Esophagus (tissue), 2 donors: ENCODE results near the gene TMSB4X. TPM values are rescaled to one million over a fixed set of nuclear protein-coding genes. Genes with fewer than 3 reads are reported as not detected.
"Not testable (repeated sequence)": the region's sequence is repeated elsewhere in the genome, so short reads cannot be mapped to it uniquely, and the experiment has no call there.

Experiments used
- H3K27ac ChIP-seq, 2 donors: one replicate each; pipeline ENCODE4 v1.5.1; 2013; ENCODE audit warnings: low read depth in 2 of 2, mild to moderate bottlenecking in 2 of 2, inconsistent platforms in 1 of 2, low read length in 1 of 2, moderate library complexity in 1 of 2
- H3K27me3 ChIP-seq, 2 donors: one replicate each; pipeline ENCODE4 v1.6.1; 2013; ENCODE audit warnings: low read length in 2 of 2, control low read depth in 1 of 2, mild to moderate bottlenecking in 1 of 2; ENCODE audit not compliant: insufficient read depth in 2 of 2, control insufficient read depth in 1 of 2
- H3K36me3 ChIP-seq, 2 donors: one replicate each; pipeline ENCODE4 v1.6.1; 2013; ENCODE audit warnings: low read length in 1 of 2; ENCODE audit not compliant: control insufficient read depth in 2 of 2, insufficient read depth in 2 of 2
- H3K4me1 ChIP-seq, 2 donors: one replicate each; pipeline ENCODE4 v1.6.1; 2013; ENCODE audit warnings: low read length in 1 of 2; ENCODE audit not compliant: control insufficient read depth in 2 of 2, insufficient read depth in 2 of 2
- H3K4me3 ChIP-seq, 2 donors: one replicate each; pipeline ENCODE4 v1.5.1; 2013; ENCODE audit warnings: low read length in 2 of 2, mild to moderate bottlenecking in 2 of 2, low read depth in 1 of 2, moderate library complexity in 1 of 2
- H3K9me3 ChIP-seq, 2 donors: one replicate each; pipeline ENCODE4 v1.6.1; 2013; ENCODE audit warnings: mild to moderate bottlenecking in 2 of 2, low read depth in 1 of 2, low read length in 1 of 2, moderate library complexity in 1 of 2; ENCODE audit not compliant: control insufficient read depth in 2 of 2, insufficient read depth in 1 of 2
- WGBS, 2 donors: extraction: QIAGEN DNeasy Blood & Tissue Kit; methylation state at CpG; one replicate each; pipeline ENCODE4 v1.1.7; 2013; 5-methylcytosine and 5-hydroxymethylcytosine counted together
- polyA plus RNA-seq, 2 donors: library from polyadenylated mRNA; stranded (reverse); fragments of 200-250 nt; gene quantifications; one replicate each; pipeline ENCODE4 v1.2.3, GENCODE V29; 2013
- donor health status: healthy with polysubstance abuse.
- donor health status: Bipolar disorder and iron deficiency.

Gene TMSB4X
- polyA plus RNA-seq, 2 donors: 1,322 to 1,747 TPM

- Histone ChIP-seq H3K27ac (peak overlapping the region in 1 of 2 donors; percentile 47), H3K4me1 (no peaks in the 10 kb centered on the region), H3K4me3 (no peak overlapping the region), H3K9me3 (peaks cover 0 to 5% of the 10 kb centered on the region in 2 donors), H3K36me3 (no peaks in the 10 kb centered on the region), H3K27me3 (no peaks in the 10 kb centered on the region)
- 50 to 51% methylated on average over 6 of the region's 6 CpGs for WGBS, 2 donors
Observed at GRCh38 chrX:12979616-12980015, 4.7 kb downstream of the TMSB4X start.

GRCh38 chrX:12980039-12980438, 5.1 kb downstream of the TMSB4X start:
- H3K27ac ChIP-seq: not testable (repeated sequence)

GRCh38 chrX:12981880-12982279, 7.0 kb downstream of the TMSB4X start:
- Histone ChIP-seq H3K27me3 (no peaks in the 10 kb centered on the region), H3K4me1 (no peaks in the 10 kb centered on the region), H3K4me3 (no peak overlapping the region), H3K9me3 (no peaks in the 10 kb centered on the region), H3K27ac (no peak overlapping the region), H3K36me3 (no peaks in the 10 kb centered on the region)
- 66 to 69% methylated on average over 3 of the region's 3 CpGs for WGBS, 2 donors

More at GRCh38 chrX:12980039-12980438, 5.1 kb downstream of the TMSB4X start:
- H3K36me3 ChIP-seq, H3K4me3 ChIP-seq, H3K9me3 ChIP-seq, H3K27me3 ChIP-seq, H3K4me1 ChIP-seq: not testable (repeated sequence)
- 76 to 77% methylated on average over 9 of the region's 9 CpGs for WGBS, 2 donors

- Histone ChIP-seq H3K36me3 (no peaks in the 10 kb centered on the region), H3K27me3 (no peaks in the 10 kb centered on the region), H3K27ac (peak overlapping the region in 1 of 2 donors; percentile 2), H3K9me3 (no peaks in the 10 kb centered on the region), H3K4me1 (no peaks in the 10 kb centered on the region), H3K4me3 (no peak overlapping the region)
- 15 to 17% methylated on average over 5 of the region's 5 CpGs for WGBS, 2 donors
Observed at GRCh38 chrX:12984603-12985319, 9.9 kb downstream of the TMSB4X start.

- Histone ChIP-seq H3K27me3 (no peaks in the 10 kb centered on the region), H3K4me3 (no peak overlapping the region), H3K9me3 (no peaks in the 10 kb centered on the region), H3K27ac (no peak overlapping the region), H3K4me1 (no peaks in the 10 kb centered on the region), H3K36me3 (no peaks in the 10 kb centered on the region)
- 83 to 90% methylated on average over 1 of the region's 1 CpG for WGBS, 2 donors
Observed at GRCh38 chrX:12985331-12985730, 10.4 kb downstream of the TMSB4X start.

- H3K27ac ChIP-seq: no peak overlapping the region
- WGBS, 2 donors: 67 to 83% methylated on average over 4 of the region's 4 CpGs
Observed at GRCh38 chrX:12986164-12986779, 11.4 kb downstream of the TMSB4X start.

GRCh38 chrX:12986886-12987285, 12.0 kb downstream of the TMSB4X start:
- Histone ChIP-seq H3K4me1 (no peaks in the 10 kb centered on the region), H3K27ac (no peak overlapping the region), H3K9me3 (no peaks in the 10 kb centered on the region), H3K27me3 (no peaks in the 10 kb centered on the region), H3K36me3 (no peaks in the 10 kb centered on the region), H3K4me3 (no peak overlapping the region)
- 74 to 78% methylated on average over 2 of the region's 2 CpGs for WGBS, 2 donors

More at GRCh38 chrX:12986164-12986779, 11.4 kb downstream of the TMSB4X start:
- H3K4me3 ChIP-seq: no peak overlapping the region
- H3K9me3 ChIP-seq: no peaks in the 10 kb centered on the region
- H3K27me3 ChIP-seq: no peaks in the 10 kb centered on the region
- no peaks in the 10 kb centered on the region for H3K36me3 ChIP-seq
- H3K4me1 ChIP-seq: no peaks in the 10 kb centered on the region

- WGBS, 2 donors: 84 to 95% methylated on average over 6 of the region's 6 CpGs
- H3K4me3 ChIP-seq: no peak overlapping the region
Observed at GRCh38 chrX:12987340-12987739, 12.4 kb downstream of the TMSB4X start.

GRCh38 chrX:12987900-12988594, 13.1 kb downstream of the TMSB4X start:
- Histone ChIP-seq H3K27ac (no peak overlapping the region), H3K4me3 (no peak overlapping the region), H3K36me3 (no peaks in the 10 kb centered on the region), H3K27me3 (no peaks in the 10 kb centered on the region), H3K4me1 (no peaks in the 10 kb centered on the region), H3K9me3 (no peaks in the 10 kb centered on the region)
- 59 to 68% methylated on average over 8 of the region's 8 CpGs for WGBS, 2 donors

More at GRCh38 chrX:12987340-12987739, 12.4 kb downstream of the TMSB4X start:
- Histone ChIP-seq H3K4me1 (no peaks in the 10 kb centered on the region), H3K36me3 (no peaks in the 10 kb centered on the region), H3K27me3 (no peaks in the 10 kb centered on the region), H3K27ac (no peak overlapping the region), H3K9me3 (no peaks in the 10 kb centered on the region)
